Ascending aorta (tissue), 2 donors: ENCODE measurements around the gene RAB41. TPM values are rescaled to one million over a fixed set of nuclear protein-coding genes. Genes with fewer than 3 reads are reported as not detected.

ENCODE experiments used
- DNase-seq, 2 donors: peaks; one replicate each; pipeline ENCODE4 v3.0.0-alpha.2; 2019; ENCODE audit warnings: low spot score in 2 of 2
- H3K27ac ChIP-seq, 2 donors: fragments of 200-600 bp; sonication (generic); one replicate each; pipeline ENCODE4 v1.5.1; 2016 to 2017; ENCODE audit warnings: mild to moderate bottlenecking in 1 of 2
- H3K27me3 ChIP-seq: fragments of 200-600 bp; sonication (generic); one replicate; pipeline ENCODE4 v1.5.1; 2017
- H3K36me3 ChIP-seq, 2 donors: fragments of 200-600 bp; sonication (generic); one replicate each; pipeline ENCODE4 v1.5.1; 2016
- H3K4me1 ChIP-seq, 2 donors: fragments of 200-600 bp; sonication (generic); one replicate each; pipeline ENCODE4 v1.5.1; 2016 to 2017; ENCODE audit warnings: mild to moderate bottlenecking in 1 of 2
- H3K4me3 ChIP-seq, 2 donors: fragments of 200-600 bp; sonication (generic); one replicate each; pipeline ENCODE4 v1.5.1; 2016 to 2017; ENCODE audit warnings: mild to moderate bottlenecking in 1 of 2
- H3K9me3 ChIP-seq, 2 donors: fragments of 200-600 bp; sonication (generic); one replicate each; pipeline ENCODE4 v1.5.1; 2016
- CTCF ChIP-seq, 3 experiments: fragments of 200-600 bp in 2 of 3; fragments of 450-650 bp in 1 of 3; sonication (generic) in 2 of 3; IDR thresholded peaks; one replicate each; pipeline ENCODE4 v1.5.1; 2016 to 2019; ENCODE audit warnings: antibody characterized with exemption in 3 of 3, mild to moderate bottlenecking in 1 of 3, moderate library complexity in 1 of 3
- intact Hi-C: fragments of 100-400 bp; cut with DNase I; formaldehyde crosslinking; loops from one replicate; pipeline ENCODE4 v1.15.1; 2023
- total RNA-seq: library from RNA; depleted of rRNA; stranded (reverse); fragments of >200 nt; gene quantifications from one replicate; pipeline ENCODE4 v1.1.0, GENCODE V29; 2016

Gene RAB41
- total RNA-seq, 1 donor from 2014 or later, result not detected

GRCh38 chrX:70247252-70247651, 34.7 kb upstream of the RAB41 start:
- TF ChIP-seq CTCF (IDR thresholded peaks at IDR 0.05), result no peak

GRCh38 chrX:70252491-70252890, 29.5 kb upstream of the RAB41 start:
- DNase-seq, result no peak
- H3K9me3 ChIP-seq, result no peaks in the 10 kb centered on the region
- H3K27ac ChIP-seq, result no peak overlapping the region
- H3K36me3 ChIP-seq, result no peaks in the 10 kb centered on the region
- no peaks in the 10 kb centered on the region for H3K4me1 ChIP-seq
- intact Hi-C loops, result no loop called here
- H3K27me3 ChIP-seq, result no peaks in the 10 kb centered on the region
- no peak for TF ChIP-seq CTCF (IDR thresholded peaks at IDR 0.05)
- no peak overlapping the region for H3K4me3 ChIP-seq

More at GRCh38 chrX:70247252-70247651, 34.7 kb upstream of the RAB41 start:
- Histone ChIP-seq H3K9me3 (no peaks in the 10 kb centered on the region), H3K27me3 (no peaks in the 10 kb centered on the region), H3K4me1 (no peaks in the 10 kb centered on the region), H3K27ac (no peak overlapping the region), H3K4me3 (no peak overlapping the region), H3K36me3 (no peaks in the 10 kb centered on the region)
- intact Hi-C loops, result no loop called here
- DNase-seq, result no peak

GRCh38 chrX:70253377-70254062, 28.5 kb upstream of the RAB41 start:
- Histone ChIP-seq H3K27ac (no peak overlapping the region), H3K36me3 (no peaks in the 10 kb centered on the region), H3K27me3 (no peaks in the 10 kb centered on the region), H3K4me3 (no peak overlapping the region), H3K9me3 (no peaks in the 10 kb centered on the region), H3K4me1 (no peaks in the 10 kb centered on the region)
- no peak for TF ChIP-seq CTCF (IDR thresholded peaks at IDR 0.05)
- DNase-seq, result no peak
- intact Hi-C loops, result no loop called here

GRCh38 chrX:70254063-70254400, 27.9 kb upstream of the RAB41 start:
- H3K4me1 ChIP-seq, result no peaks in the 10 kb centered on the region
- no peaks in the 10 kb centered on the region for H3K27me3 ChIP-seq
- no peak for DNase-seq
- H3K4me3 ChIP-seq, result no peak overlapping the region
- intact Hi-C loops, result no loop called here
- H3K27ac ChIP-seq, result no peak overlapping the region
- no peak for TF ChIP-seq CTCF (IDR thresholded peaks at IDR 0.05)
- no peaks in the 10 kb centered on the region for H3K36me3 ChIP-seq
- H3K9me3 ChIP-seq, result no peaks in the 10 kb centered on the region

- no peaks in the 10 kb centered on the region for H3K9me3 ChIP-seq
- no peak for DNase-seq
These were observed 27.1 kb upstream of the RAB41 start for GRCh38 chrX:70254909-70255308.

More at GRCh38 chrX:70254909-70255308, 27.1 kb upstream of the RAB41 start:
- TF ChIP-seq CTCF (IDR thresholded peaks at IDR 0.05), result no peak
- Histone ChIP-seq H3K4me1 (no peaks in the 10 kb centered on the region), H3K36me3 (no peaks in the 10 kb centered on the region), H3K27me3 (no peaks in the 10 kb centered on the region), H3K4me3 (no peak overlapping the region), H3K27ac (no peak overlapping the region)
- intact Hi-C loops, result no loop called here
